ENCODE results near the gene ECHS1.
A peak's percentile ranks its signal among the peaks of the same experiment; 100 is the strongest.
"Not testable (repeated sequence)": the region's sequence is repeated elsewhere in the genome, so short reads cannot be mapped to it uniquely, and the experiment has no call there.

The ECHS1 gene

DNA sequence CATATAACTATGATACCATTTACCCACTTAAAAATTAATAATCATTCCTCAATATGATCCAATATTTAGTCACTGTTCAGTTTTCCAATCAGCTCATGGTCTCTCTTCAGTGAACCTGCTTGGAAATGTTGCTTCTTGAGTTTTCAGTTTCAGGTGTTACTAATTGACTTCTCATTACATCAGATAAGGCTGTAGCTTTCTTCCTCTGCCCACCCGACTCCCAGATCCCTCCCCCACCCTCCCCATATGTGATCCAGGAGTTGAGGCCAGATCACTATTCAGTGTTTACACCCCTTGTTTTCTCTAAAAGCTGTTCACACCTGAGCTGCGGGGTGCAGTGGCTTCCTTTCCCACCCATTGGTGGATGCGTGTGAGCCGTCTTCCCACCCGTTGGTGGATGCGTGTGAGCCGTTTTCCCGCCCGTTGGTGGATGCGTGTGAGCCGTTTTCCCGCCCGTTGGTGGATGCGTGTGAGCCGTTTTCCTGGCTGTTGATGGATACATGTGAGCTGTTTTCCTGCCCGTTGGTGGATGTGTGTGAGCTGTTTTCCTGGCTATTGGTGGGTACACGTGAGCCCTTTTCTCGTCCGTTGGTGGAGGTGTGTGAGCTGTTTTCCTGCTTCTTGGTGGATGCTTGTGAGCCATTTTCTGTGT, 17.6 kb upstream of the ECHS1 start:
- DNase-seq (ENCODE audit: low spot score) = peak; percentile 41
- TF ChIP-seq CTCF (IDR thresholded peaks at IDR 0.05; ENCODE audit: extremely low read depth, missing control alignments) = no peak

- peak; percentile 90 for DNase-seq (ENCODE audit: low spot score)
- TF ChIP-seq CTCF (IDR thresholded peaks at IDR 0.05; ENCODE audit: extremely low read depth, missing control alignments) = no peak
Observed at GRCh38 chr10:133388973-133389818, 16.0 kb upstream of the ECHS1 start.

DNA sequence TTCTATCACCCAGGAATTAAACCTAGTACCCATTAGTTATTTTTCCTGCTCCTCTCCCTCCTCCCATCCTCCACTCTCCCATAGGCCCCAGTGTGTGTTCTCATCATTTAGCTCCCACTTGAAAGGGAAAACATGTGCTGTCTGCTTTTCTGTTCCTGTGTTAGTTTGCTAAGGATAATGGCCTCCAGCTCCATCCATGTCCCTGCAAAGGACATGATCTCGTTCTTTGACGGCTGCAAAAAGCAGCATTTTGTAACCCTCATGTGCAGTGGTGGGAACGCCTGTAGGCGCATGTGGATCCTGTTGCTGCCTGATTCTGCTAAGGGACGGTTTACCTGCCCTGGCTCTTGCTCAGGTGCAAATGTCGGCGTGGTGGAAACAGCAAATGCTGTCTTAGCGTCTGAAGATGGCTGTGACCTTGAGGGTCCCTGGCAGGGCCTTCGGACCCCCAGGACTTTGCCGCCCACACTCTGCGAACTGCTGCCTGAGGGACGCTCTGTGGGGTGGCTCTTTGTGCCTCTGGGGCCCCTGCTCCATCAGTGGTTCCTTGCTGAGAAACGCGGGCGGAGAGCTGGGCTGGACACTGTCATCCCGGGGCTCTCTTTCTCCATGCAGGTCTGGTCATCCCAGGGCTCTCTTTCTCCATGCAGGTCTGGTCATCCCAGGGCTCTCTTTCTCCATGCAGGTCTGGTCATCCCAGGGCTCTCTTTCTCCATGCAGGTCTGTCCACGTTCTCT, 15.2 kb upstream of the ECHS1 start:
- DNase-seq (ENCODE audit: low spot score) = no peak
- TF ChIP-seq CTCF (IDR thresholded peaks at IDR 0.05; ENCODE audit: extremely low read depth, missing control alignments) = no peak

DNA sequence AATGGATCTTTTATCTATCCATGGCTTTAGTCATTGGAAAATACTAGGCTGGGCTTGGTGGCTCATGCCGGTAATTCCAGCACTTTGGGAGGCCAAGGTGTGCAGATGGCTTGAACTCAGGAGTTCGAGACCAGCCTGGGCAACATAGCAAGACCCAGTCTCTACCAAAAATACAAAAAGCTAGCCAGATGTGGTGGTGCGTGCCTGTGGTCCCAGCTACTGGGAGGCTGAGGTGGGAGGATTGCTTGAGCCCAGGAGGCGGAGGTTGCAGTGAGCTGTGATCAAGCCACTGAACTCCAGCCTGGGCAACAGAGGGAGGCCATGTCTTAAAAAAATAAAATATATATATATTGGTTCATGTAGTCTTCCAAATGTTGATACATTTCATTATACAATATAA, 13.8 kb upstream of the ECHS1 start:
- DNase-seq (ENCODE audit: low spot score) = not testable (repeated sequence)

- TF ChIP-seq CTCF (IDR thresholded peaks at IDR 0.05; ENCODE audit: extremely low read depth, missing control alignments) = no peak
- DNase-seq (ENCODE audit: low spot score) = no peak
Observed at GRCh38 chr10:133385214-133385613, 12.1 kb upstream of the ECHS1 start.

DNA sequence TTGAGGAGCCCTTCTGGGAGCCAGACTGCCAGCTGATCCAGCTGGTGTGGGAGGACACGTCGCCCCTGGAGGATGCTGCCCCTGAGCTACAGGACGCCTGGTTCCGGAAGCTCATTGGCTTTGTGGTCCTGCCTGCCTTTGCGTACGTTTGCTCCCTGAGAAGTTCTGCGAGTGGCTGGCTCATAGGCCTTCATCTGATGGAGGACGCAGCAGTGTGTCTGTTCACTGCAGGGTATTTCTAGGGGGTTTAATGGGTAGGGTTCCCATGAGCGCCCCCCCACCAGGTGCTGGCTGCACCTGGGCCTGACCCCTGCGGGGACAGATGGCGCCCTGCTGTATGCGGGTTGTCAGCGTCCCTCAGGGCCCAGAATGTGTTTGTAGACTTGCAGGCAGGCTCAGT, 10.9 kb upstream of the ECHS1 start:
- no peak for TF ChIP-seq CTCF (IDR thresholded peaks at IDR 0.05; ENCODE audit: extremely low read depth, missing control alignments)
- DNase-seq (ENCODE audit: low spot score) = no peak

GRCh38 chr10:133383551-133383950, 10.4 kb upstream of the ECHS1 start:
- no peak for TF ChIP-seq CTCF (IDR thresholded peaks at IDR 0.05; ENCODE audit: extremely low read depth, missing control alignments)

More at GRCh38 chr10:133383551-133383950, 10.4 kb upstream of the ECHS1 start:
- no peak for DNase-seq (ENCODE audit: low spot score)
